NCI-H69 (cell line): ENCODE data around the gene MAP3K9.
A peak's percentile ranks its signal among the peaks of the same experiment; 100 is the strongest.

Experiments
- DNase-seq: peaks from one replicate; lab custom pipeline; 2025; lab: John Stamatoyannopoulos, UW

The MAP3K9 gene

DNA sequence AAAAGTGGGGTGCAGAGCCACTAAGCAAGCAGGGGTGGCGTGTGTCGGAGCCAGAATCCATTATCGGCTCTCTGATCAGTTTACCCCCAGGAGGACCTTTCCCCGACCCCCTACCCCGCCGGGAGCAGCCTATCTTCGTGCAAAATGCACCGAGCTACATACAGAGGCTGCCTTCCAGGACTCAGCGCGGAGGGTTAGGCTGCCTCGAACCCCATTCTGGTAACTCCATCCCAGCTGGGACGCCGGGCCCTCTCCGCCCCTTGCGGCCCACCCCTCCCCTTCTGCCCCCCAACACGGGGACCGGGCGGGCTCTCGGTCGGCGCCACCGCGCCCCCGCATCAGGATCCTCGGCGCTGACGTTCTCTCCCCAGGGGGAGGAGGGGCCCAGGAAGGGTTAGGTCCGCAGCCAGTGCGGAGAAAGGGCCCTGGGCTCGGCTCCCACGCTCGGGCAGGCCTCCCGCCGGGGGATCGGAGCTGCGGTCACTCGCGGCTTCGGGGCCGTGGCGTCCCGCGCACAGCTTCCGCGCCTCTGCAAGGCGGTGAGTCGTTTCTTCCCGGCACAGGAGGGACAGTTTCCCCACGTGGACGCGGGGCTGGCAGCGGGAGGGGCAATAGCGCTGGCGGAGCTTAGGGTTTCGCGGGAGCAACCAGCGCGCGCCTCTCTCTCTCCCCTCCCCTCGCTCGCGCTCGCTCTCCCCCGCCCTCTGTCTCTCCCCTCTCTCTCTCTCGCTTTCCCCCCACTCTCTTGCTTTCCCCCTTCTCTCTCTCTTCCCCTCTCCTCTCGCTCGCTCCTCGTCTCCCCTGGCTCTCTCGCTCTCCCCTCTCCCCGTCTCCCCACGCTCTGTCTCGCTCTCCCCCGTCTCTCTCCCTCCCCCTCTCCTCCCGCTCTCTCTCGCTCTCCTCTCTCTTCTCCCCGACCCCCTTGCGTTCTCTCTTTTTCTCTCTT, 12.5 kb upstream of the MAP3K9 start:
- peak; percentile 74 for DNase-seq

DNA sequence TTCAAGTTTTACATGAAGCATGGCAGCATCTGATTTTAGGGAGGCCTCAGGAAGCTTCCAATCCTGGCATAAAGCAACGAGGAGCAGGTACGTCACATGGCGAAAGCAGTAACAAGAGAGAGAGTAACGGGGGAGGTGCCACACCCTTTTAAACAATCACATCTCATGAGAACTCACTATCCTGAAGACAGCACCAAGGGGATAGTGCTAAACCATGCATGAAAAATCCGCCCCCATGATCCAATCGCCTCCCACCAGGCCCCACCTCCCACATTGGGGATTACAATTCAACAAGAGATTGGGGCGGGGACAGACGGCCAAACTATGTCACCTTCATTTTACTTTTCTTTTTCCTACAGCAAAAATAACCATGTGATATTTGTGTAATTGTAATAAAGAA, 7.2 kb upstream of the MAP3K9 start:
- peak; percentile 70 for DNase-seq

GRCh38 chr14:70814466-70814865, 5.2 kb upstream of the MAP3K9 start:
- no peak for DNase-seq

- DNase-seq: no peak
These were observed 3.0 kb upstream of the MAP3K9 start for GRCh38 chr14:70812124-70812818.

DNA sequence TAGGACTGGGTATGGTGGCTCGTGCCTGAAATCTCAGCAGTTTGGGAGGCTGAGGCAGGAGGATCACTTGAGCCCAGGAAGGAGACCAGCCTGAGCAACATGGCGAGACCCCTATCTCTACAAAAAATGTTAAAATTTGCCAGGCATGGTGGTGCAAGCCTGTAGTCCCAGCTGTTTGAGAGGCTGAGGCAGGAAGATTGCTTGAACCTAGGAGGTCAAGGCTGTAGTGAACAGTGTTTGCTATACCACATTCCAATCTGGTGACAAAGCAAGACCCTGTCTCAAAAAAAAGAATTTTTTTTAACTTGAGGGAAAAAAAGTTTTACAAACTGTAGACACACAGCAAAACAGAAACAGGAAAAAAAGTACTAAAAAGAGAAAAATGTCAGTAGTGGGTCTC, 2.3 kb upstream of the MAP3K9 start:
- DNase-seq: no peak

GRCh38 chr14:70811050-70811449, 1.7 kb upstream of the MAP3K9 start:
- DNase-seq: no peak

GRCh38 chr14:70810621-70811020, 1.3 kb upstream of the MAP3K9 start:
- peak; percentile 41 for DNase-seq

- peak; percentile 80 for DNase-seq
These were observed 693 bp downstream of the MAP3K9 start for GRCh38 chr14:70808416-70809224.

GRCh38 chr14:70807898-70808415, 1.4 kb downstream of the MAP3K9 start:
- DNase-seq: peak; percentile 79

DNA sequence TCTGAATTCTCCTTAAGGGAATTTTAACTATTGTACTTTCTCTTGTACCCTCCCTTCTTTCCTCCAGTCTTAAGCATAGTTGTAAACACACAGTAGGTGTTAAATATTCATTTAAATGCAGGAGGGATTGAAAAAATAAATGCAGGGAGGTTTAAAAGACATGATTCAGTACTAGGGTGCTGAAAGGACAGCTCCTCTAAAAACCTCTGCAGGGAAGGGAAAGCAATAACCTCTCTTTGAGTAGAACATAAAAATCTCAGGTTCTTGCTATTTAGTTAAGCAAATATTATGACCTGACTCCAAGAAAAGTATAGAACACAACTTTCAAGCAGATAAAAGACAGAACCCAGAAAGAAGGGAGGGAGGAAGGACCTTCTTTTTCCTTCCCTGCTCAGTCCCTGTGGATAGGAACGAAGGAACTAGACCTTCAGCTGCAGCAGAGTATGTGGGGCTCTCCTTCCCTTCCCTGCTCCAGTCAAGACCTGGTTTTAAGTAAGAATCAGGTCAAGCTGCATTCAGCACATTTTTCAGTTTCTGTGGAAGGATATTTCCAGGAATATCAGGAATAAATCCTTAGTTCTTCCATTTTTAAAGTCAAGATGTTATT, 4.7 kb downstream of the MAP3K9 start:
- DNase-seq: no peak

DNA sequence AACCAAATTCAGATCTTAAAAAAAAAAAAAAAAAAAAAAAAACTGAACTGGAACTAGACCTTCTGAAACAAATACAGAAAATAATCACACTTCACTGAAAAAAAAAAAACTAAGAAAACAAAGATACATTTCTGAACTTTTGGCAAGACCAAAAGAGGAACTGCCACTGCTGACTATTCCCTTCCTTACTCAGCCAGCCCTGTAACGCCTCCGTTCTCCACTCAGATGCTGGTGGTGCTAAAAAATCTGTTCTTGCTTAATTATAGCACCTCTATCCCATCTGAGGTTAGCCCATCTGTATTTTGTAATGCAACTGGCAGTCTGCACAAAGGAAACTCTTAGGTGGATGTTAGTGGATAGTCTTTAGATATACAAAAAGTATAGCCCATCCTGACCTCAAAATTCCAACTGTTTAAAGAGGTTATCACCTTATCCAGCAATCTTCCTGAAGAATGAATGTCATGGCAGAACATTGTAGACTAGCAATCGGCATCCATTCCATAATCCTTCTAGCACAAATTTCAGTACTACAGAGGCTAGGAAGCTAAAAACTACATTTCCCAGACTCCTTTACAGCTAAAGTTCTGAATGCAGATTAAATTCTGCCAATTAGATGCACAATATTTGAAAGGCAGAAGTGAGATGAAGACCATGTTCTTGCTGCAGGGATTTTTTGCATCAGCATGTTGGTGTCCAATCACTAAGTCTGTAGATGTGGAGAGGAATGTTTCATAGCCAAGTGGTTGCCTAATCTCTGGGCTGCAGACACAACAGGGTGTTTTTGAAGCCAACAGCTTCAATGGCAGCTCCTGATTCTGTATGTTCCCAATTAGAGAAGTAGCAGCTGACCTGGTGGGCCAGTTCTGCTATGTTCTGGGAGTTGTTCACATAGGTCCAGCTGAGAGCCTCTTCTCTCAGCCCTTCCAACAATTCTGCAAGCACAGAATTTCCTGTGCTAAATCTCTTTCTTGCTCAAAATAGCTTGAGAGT, 5.7 kb downstream of the MAP3K9 start:
- DNase-seq: no peak

- DNase-seq: no peak
These were observed 6.9 kb downstream of the MAP3K9 start for GRCh38 chr14:70802379-70802778.

DNA sequence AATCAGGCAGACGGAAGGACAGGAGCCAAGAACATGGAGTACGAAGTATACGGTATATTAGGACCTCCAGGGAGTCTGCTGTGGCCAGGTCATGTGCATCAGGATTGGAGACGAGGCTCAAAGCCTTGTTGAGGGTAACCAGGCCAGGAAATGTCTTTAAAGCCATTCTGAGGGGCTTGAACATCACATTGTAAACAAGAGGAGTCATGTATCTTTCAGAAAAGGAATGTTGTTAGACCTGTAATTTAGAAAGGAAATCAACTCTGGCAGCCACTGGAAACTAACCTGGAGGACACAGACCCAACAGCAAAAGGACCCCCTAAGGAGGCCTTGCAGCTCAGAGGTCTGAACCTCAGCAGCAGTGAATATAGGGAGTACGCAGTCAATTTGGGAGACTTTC, 7.5 kb downstream of the MAP3K9 start:
- no peak for DNase-seq

GRCh38 chr14:70796551-70796950, 12.8 kb downstream of the MAP3K9 start:
- DNase-seq: no peak

GRCh38 chr14:70794294-70794693, 15.0 kb downstream of the MAP3K9 start:
- no peak for DNase-seq

DNA sequence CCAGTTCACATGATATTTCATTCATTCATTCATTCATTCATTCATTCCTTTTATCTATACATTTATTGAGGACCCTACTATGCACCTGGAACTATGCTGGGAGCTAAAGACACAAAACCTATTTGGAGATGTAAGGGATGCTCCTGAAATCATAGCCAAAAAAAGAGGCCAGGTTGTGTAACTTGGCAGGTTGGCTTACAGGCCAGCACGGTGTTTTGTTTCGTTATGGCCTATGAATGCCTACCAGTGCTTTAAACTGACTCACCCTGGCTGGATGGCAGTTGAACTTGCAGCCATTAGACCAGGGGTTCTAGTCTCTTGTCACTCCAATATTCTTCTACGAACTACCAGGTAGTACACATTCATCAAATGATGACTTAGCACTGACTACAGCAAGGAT, 15.7 kb downstream of the MAP3K9 start:
- no peak for DNase-seq

GRCh38 chr14:70792939-70793338, 16.4 kb downstream of the MAP3K9 start:
- DNase-seq: no peak

DNA sequence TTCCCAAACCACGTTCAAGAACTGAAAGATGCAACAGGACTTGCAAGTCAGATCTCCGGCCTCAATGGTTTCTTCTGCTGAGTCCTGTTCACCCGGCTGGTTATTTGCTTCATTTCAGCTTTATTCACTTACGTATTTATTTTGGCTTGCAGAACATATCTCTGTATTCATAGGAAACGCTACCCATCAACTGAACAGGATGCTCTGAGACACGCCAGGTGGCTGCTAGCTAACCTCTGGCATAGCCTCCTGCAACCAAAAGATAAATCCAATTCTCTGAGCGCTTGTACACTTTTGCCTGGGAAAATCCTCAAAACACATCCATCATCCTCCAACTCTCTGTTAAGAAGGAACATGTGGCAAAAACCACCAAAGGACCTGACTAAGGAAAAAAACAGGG, 17.3 kb downstream of the MAP3K9 start:
- no peak for DNase-seq

DNA sequence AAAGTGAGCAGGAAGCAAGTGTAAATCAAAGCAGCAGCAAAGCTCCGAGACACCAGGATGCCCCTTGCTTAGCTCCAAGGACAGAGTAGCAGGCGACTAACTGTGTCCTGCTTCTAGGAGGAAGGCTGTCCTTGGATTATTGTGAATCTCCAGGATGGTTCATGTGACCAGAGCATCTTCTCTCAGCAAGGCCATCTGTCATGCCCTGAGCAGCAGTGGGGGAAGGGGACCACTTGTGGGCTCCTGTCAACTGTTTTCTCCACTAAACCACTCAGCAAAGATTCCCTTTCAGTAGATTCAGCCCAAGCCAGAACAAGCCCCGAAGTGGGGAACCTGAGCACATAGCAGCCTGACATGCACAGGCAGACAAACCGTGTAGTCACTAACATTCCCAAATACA, 19.4 kb downstream of the MAP3K9 start:
- no peak for DNase-seq

GRCh38 chr14:70789361-70789760, 20.0 kb downstream of the MAP3K9 start:
- DNase-seq: no peak

DNA sequence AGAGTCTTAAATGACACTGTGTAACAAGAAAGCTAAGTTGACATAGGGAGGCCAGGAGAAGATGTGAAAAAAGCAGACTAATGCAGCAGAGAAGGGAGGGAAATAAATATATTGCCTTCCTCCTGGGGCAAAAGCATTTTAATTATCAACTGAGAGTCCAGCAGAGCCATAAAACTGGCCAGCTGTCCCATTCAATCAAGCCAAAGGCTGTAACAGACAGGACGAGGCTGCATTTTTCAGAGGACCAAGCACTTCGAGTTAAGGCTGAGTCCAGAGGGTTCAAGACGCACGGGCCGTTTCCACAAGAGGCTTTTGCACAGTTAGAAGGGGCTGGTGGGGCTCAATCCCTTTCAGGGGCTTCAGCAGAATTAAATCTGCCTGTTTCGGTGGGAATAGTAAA, 20.4 kb downstream of the MAP3K9 start:
- DNase-seq: no peak
